Measurements from ENCODE around the gene GLRA2. TPM values are rescaled to one million over a fixed set of nuclear protein-coding genes. Genes with fewer than 3 reads are reported as not detected.

The GLRA2 gene
- not detected for polyA plus RNA-seq (ENCODE audit: insufficient read length)

- peak; percentile 45 for DNase-seq
Measured at GRCh38 chrX:14529290-14529989, at the start of gene GLRA2. Gene GLRA2 (plus strand): TSS chrX:14529536. CDS start chrX:14530058, 522 bp downstream.

GRCh38 chrX:14489437-14489836 is 39.9 kb upstream of the GLRA2 start:
- DNase-seq = no peak

GRCh38 chrX:14491689-14492088 is 37.6 kb upstream of the GLRA2 start:
- no peak for DNase-seq

GRCh38 chrX:14496674-14497073 is 32.7 kb upstream of the GLRA2 start:
- no peak for DNase-seq

- no peak for DNase-seq
Measured at GRCh38 chrX:14497184-14497666, 32.1 kb upstream of the GLRA2 start.

- no peak for DNase-seq
Measured at GRCh38 chrX:14501327-14501726, 28.0 kb upstream of the GLRA2 start.

- no peak for DNase-seq
Measured at GRCh38 chrX:14504960-14505538, 24.3 kb upstream of the GLRA2 start.

GRCh38 chrX:14505648-14506047 is 23.7 kb upstream of the GLRA2 start:
- DNase-seq = no peak

- no peak for DNase-seq
Measured at GRCh38 chrX:14506866-14507265, 22.5 kb upstream of the GLRA2 start.

GRCh38 chrX:14508025-14508690 is 21.2 kb upstream of the GLRA2 start:
- no peak for DNase-seq

GRCh38 chrX:14509325-14510057 is 19.8 kb upstream of the GLRA2 start:
- DNase-seq = no peak

- peak; percentile 49 for DNase-seq
Measured at GRCh38 chrX:14528629-14529289, 577 bp upstream of the GLRA2 start.

GRCh38 chrX:14533867-14534266 is 4.5 kb downstream of the GLRA2 start:
- DNase-seq = no peak

GRCh38 chrX:14546190-14546589 is 16.9 kb downstream of the GLRA2 start:
- DNase-seq = no peak

GRCh38 chrX:14554131-14554715 is 24.9 kb downstream of the GLRA2 start:
- DNase-seq = no peak

GRCh38 chrX:14564058-14564457 is 34.7 kb downstream of the GLRA2 start:
- DNase-seq = no peak

GRCh38 chrX:14573161-14573560 is 43.8 kb downstream of the GLRA2 start:
- no peak for DNase-seq

GRCh38 chrX:14581081-14581480 is 51.7 kb downstream of the GLRA2 start:
- no peak for DNase-seq

- no peak for DNase-seq
Measured at GRCh38 chrX:14584548-14584947, 55.2 kb downstream of the GLRA2 start.

GRCh38 chrX:14590216-14590615 is 60.9 kb downstream of the GLRA2 start:
- no peak for DNase-seq

GRCh38 chrX:14590693-14591424 is 61.5 kb downstream of the GLRA2 start:
- DNase-seq = no peak
